ENCODE results near the gene SOX13.

The SOX13 gene

DNA sequence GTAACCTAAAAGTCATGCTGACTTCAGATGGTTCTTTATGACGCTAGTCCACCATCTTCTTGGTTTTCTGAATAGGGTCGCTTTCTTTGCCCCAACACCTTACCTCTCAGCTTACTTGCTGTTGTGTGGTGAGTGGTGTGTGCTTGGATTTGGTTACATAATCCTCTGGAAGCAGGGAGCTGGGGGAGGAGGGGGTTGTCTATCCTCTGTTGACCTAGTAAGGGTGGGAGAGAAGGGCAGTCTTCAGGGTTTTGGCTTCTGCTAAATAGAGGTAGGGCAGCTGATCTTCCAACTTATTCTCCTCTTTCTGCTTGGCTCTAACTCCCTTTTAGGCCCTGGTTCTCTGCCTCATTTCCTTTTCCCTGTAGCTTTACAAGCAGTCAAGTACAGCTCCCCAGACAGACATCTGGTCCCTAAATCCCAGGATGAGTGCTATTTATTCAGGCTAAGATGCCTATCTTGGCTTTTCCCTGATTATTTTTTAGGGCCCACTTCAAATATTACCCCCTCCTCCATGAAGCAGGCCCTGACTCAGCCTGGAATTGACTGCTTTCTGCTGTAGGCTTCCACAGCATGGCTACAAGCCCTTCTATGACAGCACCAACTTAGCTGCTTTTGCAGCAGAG lies 99.6 kb downstream of the SOX13 start:
- no peak for DNase-seq (ENCODE audit: low read depth, low spot score)
- no peak overlapping the region for H3K9ac ChIP-seq (ENCODE audit: insufficient read length)
- TF ChIP-seq POLR2AphosphoS5 (IDR thresholded peaks at IDR 0.05; ENCODE audit: borderline replicate concordance, low read depth, low read length) (no peak), FOXP2 (optimal IDR thresholded peaks at IDR 0.05; ENCODE audit: control extremely low read depth, extremely low read length, insufficient read depth) (no peak), EZH2 (IDR thresholded peaks at IDR 0.05) (no peak)
- H3K36me3 ChIP-seq (ENCODE audit: insufficient read depth, low read length), result no peaks in the 10 kb centered on the region
- H3K9me3 ChIP-seq (ENCODE audit: low read depth, low read length), result no peaks in the 10 kb centered on the region
- no peak overlapping the region for H3K27ac ChIP-seq
- no peak overlapping the region for H3K4me3 ChIP-seq

DNA sequence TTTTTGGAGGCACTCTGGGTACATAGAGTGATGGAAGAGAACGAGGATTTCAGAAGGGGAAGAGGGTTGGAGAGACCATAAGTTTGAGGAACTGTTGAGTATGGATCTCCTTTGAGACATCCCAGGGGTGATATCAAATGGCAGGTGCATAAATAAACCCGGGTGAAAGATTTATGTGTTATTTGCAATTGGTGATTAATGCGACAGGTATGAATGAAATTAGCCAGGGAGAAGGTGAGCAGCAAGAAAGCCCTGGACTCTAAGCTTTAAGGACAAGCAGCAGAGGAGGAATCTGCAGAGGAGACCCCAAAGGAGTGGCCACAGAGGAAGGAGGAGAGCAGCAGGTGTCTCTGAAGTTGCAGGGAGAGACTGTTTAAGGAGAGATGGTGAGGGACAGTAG lies 102.0 kb downstream of the SOX13 start:
- DNase-seq (ENCODE audit: low read depth, low spot score), result no peak
- no peak for TF ChIP-seq FOXP2 (optimal IDR thresholded peaks at IDR 0.05; ENCODE audit: control extremely low read depth, extremely low read length, insufficient read depth)
- Histone ChIP-seq H3K4me3 (no peak overlapping the region), H3K36me3 (ENCODE audit: insufficient read depth, low read length) (no peaks in the 10 kb centered on the region), H3K27ac (no peak overlapping the region), H3K9ac (ENCODE audit: insufficient read length) (no peak overlapping the region), H3K9me3 (ENCODE audit: low read depth, low read length) (no peaks in the 10 kb centered on the region)

DNA sequence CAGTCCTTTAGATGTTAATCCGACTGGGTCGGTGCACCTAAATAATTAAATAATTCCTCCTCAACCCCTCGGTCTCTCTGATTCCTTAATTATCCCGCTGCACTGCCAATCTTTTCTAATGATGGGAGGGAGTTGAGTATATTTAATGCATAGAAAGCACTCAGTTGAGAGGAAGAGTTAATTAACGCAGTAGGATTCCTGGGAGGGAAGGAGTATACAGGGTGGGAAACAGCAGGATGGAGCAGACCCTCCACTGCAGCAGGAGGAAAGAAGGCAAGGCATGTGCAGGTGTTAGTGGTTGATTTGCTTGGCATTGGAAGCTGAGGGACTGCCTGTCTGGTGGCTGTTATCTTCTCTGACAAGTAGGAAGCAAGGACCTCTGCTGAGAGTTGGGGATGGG lies 103.1 kb downstream of the SOX13 start:
- no peak for DNase-seq (ENCODE audit: low read depth, low spot score)
- H3K27ac ChIP-seq, result no peak overlapping the region
- no peaks in the 10 kb centered on the region for H3K36me3 ChIP-seq (ENCODE audit: insufficient read depth, low read length)
- no peak overlapping the region for H3K9ac ChIP-seq (ENCODE audit: insufficient read length)
- no peak for TF ChIP-seq POLR2AphosphoS5 (IDR thresholded peaks at IDR 0.05; ENCODE audit: borderline replicate concordance, low read depth, low read length)
- no peak for TF ChIP-seq EZH2 (IDR thresholded peaks at IDR 0.05)
- TF ChIP-seq FOXP2 (optimal IDR thresholded peaks at IDR 0.05; ENCODE audit: control extremely low read depth, extremely low read length, insufficient read depth), result no peak
- H3K9me3 ChIP-seq (ENCODE audit: low read depth, low read length), result no peaks in the 10 kb centered on the region
- H3K4me3 ChIP-seq, result no peak overlapping the region

DNA sequence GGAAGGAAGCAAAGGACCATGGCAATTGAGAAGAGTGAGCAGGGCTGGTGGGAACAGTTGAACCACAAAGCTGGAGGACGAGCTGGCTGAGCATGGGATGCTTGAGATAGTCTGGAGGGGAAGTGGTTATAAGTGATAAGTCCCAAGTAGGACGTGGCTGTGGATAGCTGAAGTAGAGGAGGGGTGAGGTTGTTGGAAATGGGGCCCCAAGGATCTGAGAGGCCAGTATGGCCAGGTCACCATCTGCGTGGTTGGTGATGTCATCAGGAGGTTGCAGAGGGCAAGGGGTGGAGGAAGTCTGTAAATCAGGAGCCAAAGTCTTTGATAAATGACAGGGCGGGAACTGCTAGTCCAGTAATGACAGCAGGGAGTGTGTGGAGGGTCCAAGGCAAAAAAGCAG lies 104.2 kb downstream of the SOX13 start:
- DNase-seq (ENCODE audit: low read depth, low spot score), result no peak
- TF ChIP-seq FOXP2 (optimal IDR thresholded peaks at IDR 0.05; ENCODE audit: control extremely low read depth, extremely low read length, insufficient read depth) (no peak), POLR2AphosphoS5 (IDR thresholded peaks at IDR 0.05; ENCODE audit: borderline replicate concordance, low read depth, low read length) (no peak), EZH2 (IDR thresholded peaks at IDR 0.05) (no peak)

More for the DNA sequence above, 104.2 kb downstream of the SOX13 start:
- no peak overlapping the region for H3K4me3 ChIP-seq
- no peak overlapping the region for H3K27ac ChIP-seq
- H3K9me3 ChIP-seq (ENCODE audit: low read depth, low read length), result no peaks in the 10 kb centered on the region
- H3K36me3 ChIP-seq (ENCODE audit: insufficient read depth, low read length), result no peaks in the 10 kb centered on the region
- H3K9ac ChIP-seq (ENCODE audit: insufficient read length), result no peak overlapping the region
